Astrocyte (in vitro differentiated cells and primary cell): Measurements from ENCODE around the gene PARD6A.

Experiments used
- EZH2 ChIP-seq: IDR thresholded peaks from 2 replicates; pipeline ENCODE4 v1.6.1; 2012; ENCODE audit warnings: mild to moderate bottlenecking, low read length, inconsistent platforms; ENCODE audit not compliant: insufficient read depth
- TF ChIP-seq, protein P1 (sequence below): IDR thresholded peaks from 2 replicates; pipeline ENCODE4 v1.5.1; 2011; ENCODE audit warnings: low read depth, mild to moderate bottlenecking, inconsistent platforms, low read length, moderate library complexity; ENCODE audit not compliant: insufficient read depth

DNA sequence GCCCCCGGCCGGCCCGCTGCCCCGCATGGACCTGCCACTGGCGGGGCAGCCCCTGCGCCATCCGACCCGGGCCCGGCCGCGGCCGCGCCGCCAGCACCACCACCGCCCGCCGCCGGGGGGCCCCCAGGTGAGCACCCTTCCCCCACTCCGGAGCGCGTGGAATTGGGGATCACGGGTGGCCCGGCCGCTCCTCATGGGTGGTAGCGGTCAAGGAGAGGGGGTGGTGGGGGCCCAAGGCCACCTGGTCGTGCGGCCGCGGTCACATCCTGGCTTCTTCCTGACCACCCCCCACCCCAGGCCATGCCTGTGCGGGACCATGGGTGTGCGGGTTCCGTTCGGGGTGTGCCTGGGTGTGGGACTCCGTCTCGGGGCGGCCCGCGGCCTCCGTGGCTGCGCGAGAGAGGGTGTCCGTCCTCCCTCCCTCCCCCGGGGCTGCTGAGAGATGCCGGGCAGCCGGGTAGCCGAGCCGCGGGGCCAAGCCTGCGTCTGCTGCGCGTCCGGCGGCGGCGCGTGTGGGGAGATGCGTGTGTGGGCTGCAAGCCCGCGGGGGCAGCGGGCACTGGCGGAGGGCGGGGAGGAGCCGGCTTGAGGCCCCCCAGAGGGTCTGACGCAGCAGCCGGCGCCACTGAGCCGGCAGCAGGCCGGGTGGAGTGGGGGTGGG, 7.5 kb upstream of the PARD6A start:
- TF ChIP-seq, protein P1, sequence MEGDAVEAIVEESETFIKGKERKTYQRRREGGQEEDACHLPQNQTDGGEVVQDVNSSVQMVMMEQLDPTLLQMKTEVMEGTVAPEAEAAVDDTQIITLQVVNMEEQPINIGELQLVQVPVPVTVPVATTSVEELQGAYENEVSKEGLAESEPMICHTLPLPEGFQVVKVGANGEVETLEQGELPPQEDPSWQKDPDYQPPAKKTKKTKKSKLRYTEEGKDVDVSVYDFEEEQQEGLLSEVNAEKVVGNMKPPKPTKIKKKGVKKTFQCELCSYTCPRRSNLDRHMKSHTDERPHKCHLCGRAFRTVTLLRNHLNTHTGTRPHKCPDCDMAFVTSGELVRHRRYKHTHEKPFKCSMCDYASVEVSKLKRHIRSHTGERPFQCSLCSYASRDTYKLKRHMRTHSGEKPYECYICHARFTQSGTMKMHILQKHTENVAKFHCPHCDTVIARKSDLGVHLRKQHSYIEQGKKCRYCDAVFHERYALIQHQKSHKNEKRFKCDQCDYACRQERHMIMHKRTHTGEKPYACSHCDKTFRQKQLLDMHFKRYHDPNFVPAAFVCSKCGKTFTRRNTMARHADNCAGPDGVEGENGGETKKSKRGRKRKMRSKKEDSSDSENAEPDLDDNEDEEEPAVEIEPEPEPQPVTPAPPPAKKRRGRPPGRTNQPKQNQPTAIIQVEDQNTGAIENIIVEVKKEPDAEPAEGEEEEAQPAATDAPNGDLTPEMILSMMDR, result no peak
- TF ChIP-seq EZH2, result peak; percentile 83
